Adrenal gland (tissue), 5 donors: Measurements from ENCODE around the gene HAUS7.

ENCODE experiments used
- POLR2A ChIP-seq, 2 donors: fragments of 450-650 bp; IDR thresholded peaks; one replicate each; pipeline ENCODE4 v1.6.1; 2017; ENCODE audit warnings: antibody characterized with exemption in 2 of 2, mild to moderate bottlenecking in 2 of 2, moderate library complexity in 1 of 2
- TF ChIP-seq, protein P1 (sequence below), 6 experiments: fragments of 450-650 bp in 4 of 6; fragments of 200-600 bp in 2 of 6; sonication (generic) in 1 of 6; IDR thresholded peaks; 1 replicate in 5 of 6; 2 replicates in 1 of 6; pipeline versions ENCODE4 v1.5.1 to v1.8.0; 2016 to 2021; ENCODE audit warnings: antibody characterized with exemption in 6 of 6, mild to moderate bottlenecking in 2 of 6, moderate library complexity in 1 of 6
- donor health status: DM: no; HTN: no; CAD: no.

DNA sequence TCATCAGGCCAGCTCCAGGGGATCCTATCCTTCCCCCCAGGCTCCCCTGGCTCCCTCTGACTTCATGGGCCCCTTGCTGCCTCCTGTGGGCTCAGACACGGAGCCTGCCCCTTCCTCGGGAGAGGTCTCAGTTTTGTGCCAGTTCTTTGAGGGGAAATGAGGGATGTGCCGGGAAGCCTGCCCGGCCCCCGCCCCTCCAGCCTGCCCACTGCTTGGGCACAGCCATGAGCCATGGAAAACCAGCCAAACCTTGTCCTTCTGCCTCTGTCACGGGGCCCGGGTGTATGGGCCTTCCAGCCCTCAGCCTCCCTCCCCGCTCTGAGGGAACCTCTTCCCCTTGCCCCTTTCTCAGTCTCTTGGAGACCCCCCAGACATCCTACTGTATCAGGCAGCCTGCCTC lies 31.2 kb upstream of the HAUS7 start:
- no peak for TF ChIP-seq POLR2A (IDR thresholded peaks at IDR 0.05)
- TF ChIP-seq, protein P1, sequence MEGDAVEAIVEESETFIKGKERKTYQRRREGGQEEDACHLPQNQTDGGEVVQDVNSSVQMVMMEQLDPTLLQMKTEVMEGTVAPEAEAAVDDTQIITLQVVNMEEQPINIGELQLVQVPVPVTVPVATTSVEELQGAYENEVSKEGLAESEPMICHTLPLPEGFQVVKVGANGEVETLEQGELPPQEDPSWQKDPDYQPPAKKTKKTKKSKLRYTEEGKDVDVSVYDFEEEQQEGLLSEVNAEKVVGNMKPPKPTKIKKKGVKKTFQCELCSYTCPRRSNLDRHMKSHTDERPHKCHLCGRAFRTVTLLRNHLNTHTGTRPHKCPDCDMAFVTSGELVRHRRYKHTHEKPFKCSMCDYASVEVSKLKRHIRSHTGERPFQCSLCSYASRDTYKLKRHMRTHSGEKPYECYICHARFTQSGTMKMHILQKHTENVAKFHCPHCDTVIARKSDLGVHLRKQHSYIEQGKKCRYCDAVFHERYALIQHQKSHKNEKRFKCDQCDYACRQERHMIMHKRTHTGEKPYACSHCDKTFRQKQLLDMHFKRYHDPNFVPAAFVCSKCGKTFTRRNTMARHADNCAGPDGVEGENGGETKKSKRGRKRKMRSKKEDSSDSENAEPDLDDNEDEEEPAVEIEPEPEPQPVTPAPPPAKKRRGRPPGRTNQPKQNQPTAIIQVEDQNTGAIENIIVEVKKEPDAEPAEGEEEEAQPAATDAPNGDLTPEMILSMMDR (IDR thresholded peaks at IDR 0.05): no peak
